ENCODE data around the gene SYMPK. TPM values are rescaled to one million over a fixed set of nuclear protein-coding genes. Genes with fewer than 3 reads are reported as not detected.
A peak's percentile ranks its signal among the peaks of the same experiment; 100 is the strongest.

SYMPK gene
- total RNA-seq, 1 donor from 2014 or later: 23.1 TPM

DNA sequence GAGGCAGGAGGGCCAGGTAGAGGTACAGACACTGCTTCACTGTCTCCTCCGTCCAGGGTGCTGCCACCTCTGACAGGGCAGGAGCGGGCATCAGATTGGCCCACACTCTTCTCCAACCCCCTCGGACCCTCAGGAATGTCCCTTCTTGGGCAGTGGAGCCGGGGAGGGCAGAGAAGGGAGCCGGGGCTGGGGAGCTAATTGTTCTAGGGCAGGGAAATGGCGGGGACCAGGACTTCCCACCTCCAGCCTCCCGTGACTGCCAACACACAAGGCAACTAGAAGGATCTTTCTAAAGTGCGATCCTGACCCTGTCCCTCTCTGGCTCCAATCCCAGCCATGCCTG is 37.7 kb downstream of the SYMPK start:
- no peak for DNase-seq (ENCODE audit: low spot score)

- no peak for DNase-seq (ENCODE audit: low spot score)
Observed at GRCh38 chr19:45824531-45825262, 38.2 kb downstream of the SYMPK start.

- DNase-seq (ENCODE audit: low spot score): no peak
Observed at GRCh38 chr19:45824041-45824471, 38.9 kb downstream of the SYMPK start.

- no peak for DNase-seq (ENCODE audit: low spot score)
Observed at GRCh38 chr19:45823182-45823581, 39.8 kb downstream of the SYMPK start.

GRCh38 chr19:45822716-45823115 is 40.2 kb downstream of the SYMPK start:
- no peak for DNase-seq (ENCODE audit: low spot score)

DNA sequence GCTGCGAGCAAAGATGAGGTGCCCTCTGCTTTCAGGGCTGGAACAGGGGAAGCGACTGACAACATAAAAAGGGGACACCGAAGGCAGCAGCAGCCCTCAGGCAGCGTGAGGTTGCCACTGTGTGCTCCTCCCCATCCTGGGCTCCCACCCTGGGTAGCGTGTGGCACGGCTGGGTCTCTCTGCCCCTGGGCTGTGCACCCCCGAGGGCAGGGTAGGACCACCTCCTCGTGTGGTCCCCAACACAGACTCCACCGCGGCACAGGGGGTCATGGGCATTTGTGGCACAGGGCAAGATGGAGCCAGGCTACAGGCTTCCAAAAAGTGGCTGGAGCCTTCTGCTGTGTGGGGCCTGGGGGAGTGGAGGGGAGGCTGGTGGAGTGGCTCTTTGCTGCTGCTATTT is 41.4 kb downstream of the SYMPK start:
- no peak for DNase-seq (ENCODE audit: low spot score)

DNA sequence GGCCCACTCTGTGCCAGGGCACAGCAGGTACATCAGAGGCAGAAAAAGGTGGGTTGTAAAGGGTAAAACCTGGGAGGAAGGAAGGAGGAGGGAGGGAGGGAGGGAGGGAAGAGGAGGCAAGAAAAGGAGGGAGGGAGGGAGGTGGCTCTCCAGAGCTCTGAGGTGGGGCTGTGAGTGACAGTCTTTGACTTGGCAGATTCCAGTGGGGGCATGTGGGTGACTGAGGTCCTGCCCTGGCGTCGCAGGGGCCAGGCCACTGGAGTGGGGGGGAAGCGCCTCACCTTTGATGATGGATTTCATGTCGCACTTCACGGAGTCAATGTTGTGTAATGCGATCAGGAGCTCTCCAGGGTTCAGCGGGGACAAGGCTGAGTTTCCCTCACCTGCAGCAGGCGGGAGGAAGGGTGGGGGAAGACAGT is 41.8 kb downstream of the SYMPK start:
- DNase-seq (ENCODE audit: low spot score): no peak

DNA sequence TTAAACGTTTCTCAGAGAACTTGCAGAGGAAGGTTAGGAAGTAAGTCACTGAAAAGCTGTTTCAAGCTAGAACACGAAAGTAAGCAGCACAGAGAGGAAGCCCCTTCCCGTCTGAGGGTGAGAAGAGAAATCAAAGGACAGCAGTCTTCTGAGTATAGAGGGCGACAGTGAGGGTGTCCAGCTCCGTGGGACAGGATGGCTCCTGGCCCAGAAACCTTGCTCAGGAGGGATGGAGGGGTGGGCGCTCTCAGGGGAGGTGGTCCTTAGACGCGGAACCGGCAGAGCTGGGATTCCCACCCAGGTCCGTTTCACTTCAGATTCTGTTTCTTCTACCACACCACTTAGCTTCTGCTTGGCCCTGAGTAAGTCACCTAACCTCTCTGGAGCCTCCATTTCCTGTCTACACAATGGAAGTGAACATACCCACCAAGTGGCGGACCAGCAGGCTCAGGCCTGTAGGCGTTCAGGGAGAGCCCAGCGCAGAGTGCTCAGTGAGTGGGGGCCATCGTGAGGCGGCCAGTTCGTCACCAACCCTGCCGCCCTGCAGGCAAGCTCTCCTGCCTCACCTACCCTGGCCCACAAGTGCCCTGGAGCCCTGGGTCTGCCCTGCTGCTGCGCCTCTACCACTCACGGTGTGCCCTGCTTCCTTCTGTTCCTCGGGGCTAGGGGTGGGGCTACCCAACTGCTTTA is 42.4 kb downstream of the SYMPK start:
- DNase-seq (ENCODE audit: low spot score): no peak

- no peak for DNase-seq (ENCODE audit: low spot score)
Observed at GRCh38 chr19:45819769-45820168, 43.2 kb downstream of the SYMPK start.

- no peak for DNase-seq (ENCODE audit: low spot score)
Observed at GRCh38 chr19:45817725-45818301, 45.1 kb downstream of the SYMPK start.

- peak; percentile 94 for DNase-seq (ENCODE audit: low spot score)
Observed at GRCh38 chr19:45817010-45817724, 45.8 kb downstream of the SYMPK start.

- no peak for DNase-seq (ENCODE audit: low spot score)
Observed at GRCh38 chr19:45816236-45817009, 46.5 kb downstream of the SYMPK start.

DNA sequence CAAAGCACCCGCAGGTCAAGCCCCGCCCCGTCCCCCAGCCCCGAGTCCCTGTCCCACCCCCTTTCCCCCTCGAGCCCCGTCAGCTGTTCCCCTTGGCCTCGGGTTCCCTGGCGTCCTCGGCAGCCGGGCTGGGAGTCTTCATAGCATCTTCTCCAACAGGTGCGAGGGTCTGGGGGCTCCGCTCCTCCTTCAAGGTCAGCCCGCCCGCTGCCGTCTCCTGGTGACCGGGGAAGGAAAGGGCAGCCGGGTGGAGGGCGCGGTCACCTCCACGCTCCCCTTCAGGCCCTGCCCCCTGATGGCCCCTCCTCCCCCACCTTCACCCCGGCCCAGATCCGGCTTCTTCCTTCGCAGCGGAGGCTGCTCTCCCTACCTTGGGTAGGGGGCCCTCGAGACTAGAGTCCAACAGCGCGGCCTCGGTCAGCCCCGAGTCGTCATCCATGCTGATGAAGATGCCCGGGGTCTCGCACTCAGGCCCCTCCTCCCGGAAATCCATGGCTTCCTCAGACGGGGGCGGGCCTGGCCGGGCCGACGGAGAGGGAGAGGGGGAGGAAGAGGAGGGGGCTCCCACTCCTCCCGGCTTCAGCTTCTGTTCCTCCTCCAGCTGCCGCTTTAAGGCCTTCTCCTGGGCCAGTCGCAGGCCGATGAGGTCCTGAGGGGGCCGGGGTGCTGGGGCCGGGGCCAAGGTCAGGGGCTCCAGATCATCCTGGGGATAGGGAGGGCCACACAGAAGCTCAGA is 47.3 kb downstream of the SYMPK start:
- peak; percentile 66 for DNase-seq (ENCODE audit: low spot score)

- no peak for DNase-seq (ENCODE audit: low spot score)
Observed at GRCh38 chr19:45814851-45815480, 48.0 kb downstream of the SYMPK start, which contains the start of gene RSPH6A. Gene RSPH6A, minus strand, starts transcription at chr19:45815308. Its CDS starts 132 bp downstream, at chr19:45815176.

- DNase-seq (ENCODE audit: low spot score): no peak
Observed at GRCh38 chr19:45814166-45814780, 48.7 kb downstream of the SYMPK start.

DNA sequence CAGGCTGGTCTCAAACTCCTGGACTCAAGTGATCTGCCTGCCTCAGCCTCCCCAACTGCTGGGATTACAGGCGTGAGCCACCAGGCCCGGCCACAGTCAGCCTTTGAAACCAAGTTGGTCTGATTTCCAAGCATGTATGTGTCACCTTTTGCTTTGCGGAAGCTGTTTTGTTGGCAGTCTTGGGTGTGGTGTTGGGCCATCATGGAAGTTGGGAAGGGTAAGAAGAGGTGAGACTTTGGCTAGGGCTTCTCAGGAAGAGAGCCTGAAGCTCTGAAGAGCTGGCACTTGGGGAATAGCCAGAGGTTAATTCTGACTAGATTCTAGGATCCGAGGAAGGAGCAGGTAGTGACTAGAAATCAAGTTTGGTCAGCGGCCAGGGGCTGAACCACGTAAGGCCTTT is 50.6 kb downstream of the SYMPK start:
- no peak for DNase-seq (ENCODE audit: low spot score)

- DNase-seq (ENCODE audit: low spot score): peak; percentile 38
Observed at GRCh38 chr19:45809643-45810159, 53.2 kb downstream of the SYMPK start.

DNA sequence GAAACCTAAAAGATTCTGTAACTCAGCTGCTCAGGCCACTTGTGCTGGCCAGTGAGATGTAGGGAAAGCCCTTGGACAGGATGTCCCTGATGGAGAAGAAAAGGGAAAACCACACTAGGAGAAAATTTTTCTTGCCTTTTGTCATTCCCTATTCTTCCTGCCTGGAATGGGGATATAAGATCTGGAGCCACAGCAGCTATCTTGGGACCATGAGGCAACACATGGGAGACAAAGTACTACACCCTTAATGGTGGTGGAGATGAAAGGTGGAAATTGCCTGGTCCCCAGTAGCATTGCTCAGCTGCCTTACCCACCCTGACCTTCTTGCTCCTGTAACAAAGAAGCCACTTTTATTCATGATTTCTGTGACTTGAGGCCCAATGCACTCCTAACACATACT is 57.2 kb downstream of the SYMPK start:
- DNase-seq (ENCODE audit: low spot score): no peak

DNA sequence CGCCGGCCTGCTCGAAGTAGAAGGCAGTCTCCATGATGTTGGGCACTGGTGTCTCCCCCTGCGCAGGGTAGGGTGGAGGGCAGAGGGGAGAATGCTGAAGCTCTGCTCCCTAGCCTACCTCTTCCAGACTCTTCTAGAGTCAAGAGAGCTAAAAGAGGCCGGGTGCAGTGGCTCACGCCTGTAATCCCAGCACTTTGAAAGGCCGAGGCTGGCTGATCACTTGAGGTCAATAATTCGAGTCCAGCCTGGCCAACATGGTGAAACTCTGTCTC is 58.1 kb downstream of the SYMPK start:
- no peak for DNase-seq (ENCODE audit: low spot score)
